Fibroblast of pulmonary artery (primary cell): ENCODE data around the gene GAL3ST1.
"Not testable (repeated sequence)": the region's sequence is repeated elsewhere in the genome, so short reads cannot be mapped to it uniquely, and the experiment has no call there.

Experiments used
- DNase-seq: peaks from one replicate; pipeline ENCODE4 v3.0.0-alpha.2; 2010; ENCODE audit warnings: low read depth
- H3K4me3 ChIP-seq: replicated peaks from 2 replicates; pipeline ENCODE4 v1.5.1; 2011; ENCODE audit warnings: low read depth, mild to moderate bottlenecking, control low read depth, low read length, moderate library complexity
- TF ChIP-seq, protein P1 (sequence below): IDR thresholded peaks from 2 replicates; pipeline ENCODE4 v1.5.1; 2011; ENCODE audit warnings: mild to moderate bottlenecking, control low read depth, low read length, inconsistent platforms; ENCODE audit errors: missing control alignments

GAL3ST1 gene

DNA sequence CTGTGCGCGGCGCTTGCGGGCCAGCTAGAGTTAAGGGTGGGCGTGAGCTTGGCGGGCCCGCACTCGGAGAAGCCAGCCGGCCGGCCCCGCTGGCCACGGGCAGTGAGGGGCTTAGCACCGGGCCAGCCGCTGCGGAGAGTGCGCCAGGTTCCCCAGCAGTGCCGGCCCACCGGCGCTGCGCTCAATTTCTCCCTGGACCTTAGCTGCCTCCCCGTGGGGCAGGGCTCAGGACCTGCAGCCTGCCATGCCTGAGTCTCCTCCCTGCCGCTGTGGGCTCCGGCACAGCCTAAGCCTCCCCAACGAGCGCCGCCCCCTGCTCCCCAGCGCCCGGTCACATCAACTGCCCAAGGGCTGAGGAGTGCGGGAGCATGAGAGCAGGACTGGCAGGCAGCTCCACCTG, 22.4 kb upstream of the GAL3ST1 start:
- TF ChIP-seq, protein P1, sequence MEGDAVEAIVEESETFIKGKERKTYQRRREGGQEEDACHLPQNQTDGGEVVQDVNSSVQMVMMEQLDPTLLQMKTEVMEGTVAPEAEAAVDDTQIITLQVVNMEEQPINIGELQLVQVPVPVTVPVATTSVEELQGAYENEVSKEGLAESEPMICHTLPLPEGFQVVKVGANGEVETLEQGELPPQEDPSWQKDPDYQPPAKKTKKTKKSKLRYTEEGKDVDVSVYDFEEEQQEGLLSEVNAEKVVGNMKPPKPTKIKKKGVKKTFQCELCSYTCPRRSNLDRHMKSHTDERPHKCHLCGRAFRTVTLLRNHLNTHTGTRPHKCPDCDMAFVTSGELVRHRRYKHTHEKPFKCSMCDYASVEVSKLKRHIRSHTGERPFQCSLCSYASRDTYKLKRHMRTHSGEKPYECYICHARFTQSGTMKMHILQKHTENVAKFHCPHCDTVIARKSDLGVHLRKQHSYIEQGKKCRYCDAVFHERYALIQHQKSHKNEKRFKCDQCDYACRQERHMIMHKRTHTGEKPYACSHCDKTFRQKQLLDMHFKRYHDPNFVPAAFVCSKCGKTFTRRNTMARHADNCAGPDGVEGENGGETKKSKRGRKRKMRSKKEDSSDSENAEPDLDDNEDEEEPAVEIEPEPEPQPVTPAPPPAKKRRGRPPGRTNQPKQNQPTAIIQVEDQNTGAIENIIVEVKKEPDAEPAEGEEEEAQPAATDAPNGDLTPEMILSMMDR: no peak
- no peak for DNase-seq
- H3K4me3 ChIP-seq: no peak overlapping the region

- DNase-seq: no peak
- no peak overlapping the region for H3K4me3 ChIP-seq
- TF ChIP-seq, protein P1: no peak
These were observed 21.7 kb upstream of the GAL3ST1 start for GRCh38 chr22:30596199-30596598.

DNA sequence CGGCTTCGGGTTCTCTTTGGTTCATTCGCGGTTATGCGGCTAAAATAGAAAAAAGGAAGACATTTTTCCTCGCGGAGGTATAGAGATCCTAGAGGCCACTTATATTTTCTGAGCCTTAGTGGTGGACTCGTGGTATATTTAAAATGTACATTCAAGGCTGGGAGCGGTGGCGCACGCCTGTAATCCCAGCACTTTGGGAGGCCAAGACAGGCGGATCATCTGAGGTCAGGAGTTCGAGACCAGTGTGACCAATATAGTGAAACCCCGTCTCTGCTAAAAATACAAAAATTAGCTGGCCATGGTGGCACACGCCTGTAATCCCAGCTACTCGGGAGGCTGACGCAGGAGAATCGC, 17.9 kb upstream of the GAL3ST1 start:
- peak overlapping the region; percentile 42 for H3K4me3 ChIP-seq
- DNase-seq: not testable (repeated sequence)

GRCh38 chr22:30591588-30592359, 17.3 kb upstream of the GAL3ST1 start, which contains the start of gene PES1:
Gene PES1 (minus strand): TSS chr22:30591910. CDS start chr22:30591833, 77 bp downstream.
- TF ChIP-seq, protein P1: no peak
- DNase-seq: peak; percentile 100
- peak within 1 kb of the TSS; percentile 100 for H3K4me3 ChIP-seq

DNA sequence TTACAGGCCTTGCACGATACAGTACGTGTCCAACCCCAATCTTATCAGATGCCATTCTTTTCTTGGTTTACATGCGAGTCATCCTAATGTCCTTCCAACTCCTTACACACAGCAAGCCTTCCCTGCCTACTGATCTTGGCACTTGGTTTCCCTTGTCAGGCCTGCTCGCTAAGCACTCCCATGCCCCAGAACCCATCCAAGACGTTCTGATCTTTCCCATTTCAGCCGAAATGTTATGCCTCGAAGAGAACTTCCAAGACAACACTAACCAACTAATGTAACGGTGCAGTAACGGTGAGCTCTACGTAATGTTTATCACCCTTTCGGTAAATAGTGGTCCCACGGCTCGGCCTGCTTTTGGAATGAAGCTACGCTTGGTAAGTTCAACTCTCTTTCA, 16.7 kb upstream of the GAL3ST1 start:
- DNase-seq: peak; percentile 43
- TF ChIP-seq, protein P1: no peak
- H3K4me3 ChIP-seq: peak overlapping the region; percentile 100

DNA sequence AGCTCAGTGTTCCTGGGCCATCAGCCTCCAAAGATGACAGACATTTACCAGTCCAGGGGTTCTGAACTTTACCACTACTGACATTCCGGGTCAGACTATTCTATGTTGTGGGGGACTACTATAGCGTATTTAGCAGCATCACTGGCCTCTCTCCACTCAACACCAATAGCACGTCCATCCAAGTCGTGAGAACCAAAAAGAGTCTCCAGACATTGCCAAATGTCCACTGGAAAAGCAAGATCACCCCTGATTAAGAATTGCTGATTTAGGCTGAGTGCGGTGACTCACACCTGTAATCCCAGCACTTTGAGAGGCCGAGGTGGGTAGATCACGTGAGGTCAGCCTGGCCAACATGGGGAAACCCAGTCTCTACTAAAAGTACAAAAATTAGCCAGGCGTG, 11.9 kb upstream of the GAL3ST1 start:
- DNase-seq: no peak
- TF ChIP-seq, protein P1: no peak
- H3K4me3 ChIP-seq: no peak overlapping the region

DNA sequence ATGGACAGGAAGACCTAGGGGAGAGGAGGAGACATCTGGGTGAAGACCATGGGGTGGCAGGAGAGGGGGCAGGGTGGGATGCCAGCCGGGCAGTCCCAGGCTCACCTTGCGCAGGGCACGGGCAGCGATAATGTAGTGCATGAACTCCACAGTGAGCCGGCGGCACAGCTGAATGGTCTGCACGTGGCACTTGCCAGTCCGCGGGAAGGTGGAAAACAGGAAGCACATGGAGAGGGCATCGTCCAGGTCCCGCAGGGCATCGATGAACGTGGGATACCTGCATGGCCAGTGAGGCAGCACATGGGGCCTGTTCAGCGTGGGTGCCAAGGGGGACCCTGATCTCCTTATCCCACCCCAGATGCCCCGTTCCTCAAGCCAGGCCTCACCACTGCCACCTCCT, 10.0 kb upstream of the GAL3ST1 start:
- no peak overlapping the region for H3K4me3 ChIP-seq
- TF ChIP-seq, protein P1: no peak
- no peak for DNase-seq
